Body of pancreas (tissue), 4 donors: ENCODE data around the gene WIPF2.

ENCODE experiments used
- CTCF ChIP-seq, 7 experiments: fragments of 450-650 bp in 4 of 7; fragments of 200-600 bp in 3 of 7; sonication (generic) in 3 of 7; IDR thresholded peaks; one replicate each; pipeline ENCODE4 v1.5.1; 2016 to 2019; ENCODE audit warnings: antibody characterized with exemption in 7 of 7
- POLR2A ChIP-seq, 3 donors: fragments of 450-650 bp; IDR thresholded peaks; one replicate each; pipeline ENCODE4 v1.6.1; 2016; ENCODE audit warnings: antibody characterized with exemption in 3 of 3, mild to moderate bottlenecking in 2 of 3

- TF ChIP-seq POLR2A (IDR thresholded peaks at IDR 0.05) (no peak), CTCF (IDR thresholded peaks at IDR 0.05) (no peak)
Observed at GRCh38 chr17:40330850-40331470, 111.9 kb downstream of the WIPF2 start.
